GM04504 (cell line): ENCODE measurements around the gene TBC1D23.
"Not testable (repeated sequence)": the region's sequence is repeated elsewhere in the genome, so short reads cannot be mapped to it uniquely, and the experiment has no call there.

Experiments used
- DNase-seq: peaks from one replicate; pipeline ENCODE4 v3.0.0-alpha.2; 2012; ENCODE audit warnings: low read depth

The TBC1D23 gene

DNA sequence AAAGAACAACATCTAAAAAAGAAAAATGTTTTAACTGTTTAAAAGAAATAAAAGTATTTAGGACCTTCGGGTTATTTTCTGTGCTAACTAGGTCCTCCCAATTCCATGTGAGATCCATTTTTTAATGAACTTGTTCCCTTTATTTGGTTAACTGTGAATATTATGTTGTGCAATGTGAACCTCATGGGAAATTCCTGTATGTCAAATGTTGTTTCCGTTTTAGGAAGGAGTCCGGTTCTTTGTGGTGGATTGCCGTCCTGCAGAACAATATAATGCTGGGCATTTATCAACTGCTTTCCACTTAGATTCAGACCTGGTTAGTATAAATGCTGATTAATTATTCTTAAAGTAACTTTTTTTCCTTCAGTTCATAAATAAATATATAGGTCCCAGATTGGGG lies 38.2 kb downstream of the TBC1D23 start:
- DNase-seq = no peak

DNA sequence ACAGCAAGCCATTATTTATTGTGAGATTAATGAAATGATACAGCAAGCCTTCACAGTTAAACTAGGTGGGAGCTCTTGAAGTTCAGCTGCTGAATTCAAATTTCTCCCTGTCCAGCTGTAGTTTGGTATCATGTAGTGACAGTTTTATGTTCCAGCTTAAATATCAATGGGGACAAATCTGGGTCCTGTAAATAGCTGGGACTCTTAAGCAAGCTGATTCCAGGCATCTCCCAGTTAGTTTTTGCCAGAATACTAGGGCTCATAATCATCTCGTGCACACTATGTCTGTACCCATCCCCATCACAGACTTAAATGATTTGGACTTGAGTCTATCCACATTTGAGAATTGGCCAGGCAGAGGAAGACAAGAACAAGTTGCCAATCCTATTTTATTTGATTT lies 45.9 kb downstream of the TBC1D23 start:
- DNase-seq = no peak

DNA sequence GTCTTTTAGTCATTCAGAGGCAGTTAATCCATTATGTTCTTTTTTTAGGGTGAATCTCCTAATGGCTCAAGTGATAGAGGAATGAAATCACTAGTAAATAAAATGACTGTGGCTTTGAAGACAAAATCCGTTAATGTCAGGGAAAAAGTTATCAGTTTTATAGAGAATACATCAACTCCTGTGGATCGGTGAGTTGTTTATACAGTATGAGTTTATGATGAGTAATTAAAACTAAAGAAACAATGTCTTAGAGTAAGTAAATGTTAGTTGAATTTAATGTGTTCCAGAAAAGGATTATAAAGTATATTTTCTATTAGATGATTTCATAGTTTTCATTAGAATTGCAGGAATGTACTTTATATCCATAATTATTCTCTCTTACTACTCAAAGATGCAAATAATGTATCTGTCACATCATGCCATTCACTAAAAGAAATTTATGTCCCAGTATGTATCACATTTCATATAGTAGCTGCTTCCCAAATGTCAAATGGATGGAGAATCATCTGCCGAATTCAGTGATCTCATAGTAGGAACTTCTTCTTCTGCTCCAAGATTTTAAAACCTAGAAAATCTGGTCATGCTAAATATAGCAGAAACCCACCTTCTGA lies 49.7 kb downstream of the TBC1D23 start:
- DNase-seq = no peak

DNA sequence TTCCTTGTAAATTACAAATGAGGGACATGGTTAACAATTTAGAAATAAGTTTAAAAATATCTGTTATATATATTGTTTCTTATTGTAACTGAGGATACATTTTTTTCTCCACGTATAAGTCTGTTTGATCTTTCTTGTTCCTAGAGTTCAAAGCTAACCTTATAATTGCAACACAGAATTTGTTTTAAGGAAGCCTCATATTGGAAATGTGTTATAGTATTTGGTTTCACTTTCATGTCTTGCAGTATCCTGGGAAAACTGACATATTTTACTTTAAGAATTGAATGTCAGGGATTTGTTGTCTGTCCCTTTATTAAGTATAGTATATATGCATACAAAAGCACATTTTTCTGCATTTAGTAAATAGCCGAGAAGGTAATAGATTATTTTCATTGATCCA lies 50.2 kb downstream of the TBC1D23 start:
- no peak for DNase-seq

DNA sequence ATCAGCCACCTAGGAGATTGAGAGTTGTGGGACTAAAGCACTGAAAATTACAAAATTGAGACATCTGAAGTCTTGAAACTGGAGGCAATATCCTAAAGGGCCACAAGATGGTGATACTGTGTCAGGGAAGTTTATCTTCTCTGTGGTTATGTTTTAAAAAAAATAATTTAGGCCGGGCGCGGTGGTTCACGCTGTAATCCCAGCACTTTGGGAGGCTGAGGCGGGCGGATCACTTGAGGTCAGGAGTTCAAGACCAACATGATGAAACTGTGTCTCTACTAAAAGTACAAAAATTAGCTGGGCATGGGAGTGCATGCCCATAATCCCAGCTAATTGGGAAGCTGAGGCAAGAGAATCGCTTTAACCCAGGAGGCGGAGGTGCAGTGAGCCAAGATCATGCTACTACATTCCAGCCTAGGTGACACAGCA lies 55.9 kb downstream of the TBC1D23 start:
- DNase-seq = peak; percentile 28

DNA sequence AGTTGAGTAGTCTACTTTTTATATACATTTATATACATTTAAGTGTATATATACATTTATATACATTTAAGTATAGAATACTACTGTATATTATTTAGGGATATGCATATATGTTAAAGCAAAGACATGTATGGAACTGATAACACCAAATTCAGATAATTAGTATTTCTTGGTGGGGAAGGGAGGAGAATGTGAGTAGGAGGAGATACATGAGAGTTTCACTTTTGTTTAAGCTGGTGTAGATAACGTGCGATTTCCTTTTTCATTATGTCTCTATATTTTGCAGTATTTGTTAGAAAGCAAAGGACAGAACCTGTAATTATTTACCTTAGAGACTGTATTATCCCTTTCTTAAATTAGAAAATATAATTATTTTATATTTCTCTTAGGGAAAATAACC lies 57.1 kb downstream of the TBC1D23 start:
- no peak for DNase-seq

DNA sequence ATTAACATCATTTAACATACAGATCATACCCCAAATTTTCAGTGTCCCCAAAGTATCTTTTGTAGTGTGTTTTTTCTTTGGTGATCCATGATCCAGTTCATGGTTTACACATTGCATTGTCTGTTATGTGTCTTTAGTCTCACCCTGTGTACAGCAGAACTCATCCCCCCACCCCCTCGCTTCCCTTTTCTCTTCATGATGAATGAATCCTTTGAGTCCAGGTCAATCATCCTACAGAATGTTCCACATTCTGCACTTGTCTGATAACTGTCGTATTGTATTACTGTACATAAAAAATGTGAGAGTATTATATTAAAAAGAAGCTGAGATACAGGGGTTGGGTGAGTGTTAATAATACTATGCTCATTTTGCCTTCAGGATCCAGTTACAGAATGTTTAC lies 59.2 kb downstream of the TBC1D23 start:
- no peak for DNase-seq

DNA sequence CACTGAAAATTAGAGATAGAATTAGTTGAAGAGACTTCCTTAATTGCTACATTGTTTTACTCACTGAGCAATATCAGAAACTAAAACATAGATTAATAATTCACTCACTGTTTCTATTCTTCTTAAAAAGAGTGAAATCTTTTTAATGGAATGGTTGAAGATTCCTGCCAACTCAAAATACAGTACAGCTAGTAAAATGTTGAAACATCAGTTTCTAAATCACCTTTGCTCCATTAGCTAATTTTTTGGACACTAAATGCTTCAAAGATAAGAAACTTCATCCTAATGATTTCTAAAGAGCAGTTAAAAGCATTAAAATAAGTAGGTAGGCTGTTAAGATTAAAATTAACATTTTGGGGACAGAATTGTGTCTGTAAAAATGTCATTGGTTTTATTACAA lies 63.3 kb downstream of the TBC1D23 start:
- no peak for DNase-seq

DNA sequence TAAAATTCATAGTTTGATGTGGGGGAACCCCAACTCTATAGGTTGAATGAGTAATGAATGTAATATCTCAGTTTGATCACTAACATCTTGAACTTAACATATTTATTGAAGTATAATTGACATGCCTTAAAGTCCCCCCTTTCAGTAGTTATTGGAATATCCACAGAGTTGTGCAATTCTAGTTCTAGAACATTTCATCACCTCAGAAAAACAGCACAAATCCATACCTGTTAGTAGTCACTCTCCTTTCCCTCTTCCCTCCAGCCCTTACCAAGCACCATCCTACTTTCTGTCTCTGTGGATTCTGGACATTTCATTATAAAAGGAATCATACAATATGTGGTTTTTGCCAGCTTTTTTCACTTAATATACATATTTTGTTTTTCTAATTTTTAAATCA lies 65.0 kb downstream of the TBC1D23 start:
- no peak for DNase-seq

DNA sequence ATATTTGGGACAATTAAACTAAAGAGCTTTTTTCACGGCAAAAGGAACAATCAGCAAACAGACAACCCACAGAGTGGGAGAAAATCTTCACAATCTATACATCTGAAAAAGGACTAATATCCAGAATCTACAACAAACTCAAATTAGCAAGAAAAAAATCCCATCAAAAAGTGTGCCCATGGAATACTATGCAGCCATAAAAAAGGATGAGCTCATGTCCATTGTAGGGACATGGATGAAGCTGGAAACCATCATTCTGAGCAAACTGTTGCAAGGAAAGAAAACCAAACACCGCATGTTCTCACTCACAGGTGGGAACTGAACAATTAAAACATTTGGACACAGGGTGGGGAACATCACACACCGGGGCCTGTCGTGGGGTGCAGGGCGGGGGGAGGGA lies 66.6 kb downstream of the TBC1D23 start:
- not testable (repeated sequence) for DNase-seq

DNA sequence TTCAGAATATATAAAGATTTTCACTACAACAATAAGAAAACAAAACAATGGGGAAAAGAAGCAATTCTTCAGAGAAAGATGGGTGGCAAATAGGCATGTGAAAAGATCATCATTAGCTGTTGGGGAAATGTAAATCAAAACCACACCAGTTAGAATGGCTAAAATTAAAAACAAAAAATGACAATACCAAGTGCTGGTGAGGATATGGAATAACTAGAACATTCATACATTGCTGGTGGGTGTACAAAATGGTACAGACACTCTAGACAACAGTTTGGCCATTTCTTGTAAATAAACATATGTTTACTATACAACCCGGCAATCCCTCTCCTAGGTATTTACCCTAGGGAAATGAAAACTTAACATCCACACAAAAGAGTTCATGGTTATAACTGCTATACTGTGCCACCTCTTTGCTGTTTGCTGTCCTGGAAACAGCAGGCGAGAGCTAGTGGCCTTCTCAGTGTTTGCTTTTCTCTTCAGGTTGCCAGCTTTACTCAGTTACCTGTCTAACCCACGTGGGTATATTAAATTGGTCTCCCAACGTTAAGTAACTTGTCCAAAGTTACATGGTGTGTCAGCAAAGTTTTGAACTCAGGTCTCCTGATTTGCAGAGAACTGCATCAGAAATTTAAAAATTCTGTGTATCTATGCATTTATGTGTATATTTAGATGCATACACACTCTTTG lies 69.2 kb downstream of the TBC1D23 start:
- DNase-seq = no peak

DNA sequence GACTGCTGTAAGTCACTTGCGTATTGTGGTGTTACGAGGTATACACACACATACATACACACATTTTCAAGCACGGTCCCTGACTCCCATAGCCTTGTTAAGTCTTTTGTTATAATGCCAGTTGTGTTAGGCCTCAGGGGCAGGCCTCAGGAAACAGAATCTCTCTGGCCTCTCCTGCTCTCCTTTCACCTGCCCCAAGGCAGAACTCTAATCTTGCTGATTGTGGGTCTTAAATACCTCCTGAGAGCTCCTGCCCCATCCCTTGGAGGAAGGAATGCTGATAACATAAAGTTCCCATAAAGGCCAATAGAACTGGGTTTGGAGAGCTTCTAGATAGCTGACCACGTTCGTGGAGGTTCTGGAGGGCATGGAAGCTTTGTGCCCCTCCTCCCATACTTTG lies 69.9 kb downstream of the TBC1D23 start:
- DNase-seq = no peak

DNA sequence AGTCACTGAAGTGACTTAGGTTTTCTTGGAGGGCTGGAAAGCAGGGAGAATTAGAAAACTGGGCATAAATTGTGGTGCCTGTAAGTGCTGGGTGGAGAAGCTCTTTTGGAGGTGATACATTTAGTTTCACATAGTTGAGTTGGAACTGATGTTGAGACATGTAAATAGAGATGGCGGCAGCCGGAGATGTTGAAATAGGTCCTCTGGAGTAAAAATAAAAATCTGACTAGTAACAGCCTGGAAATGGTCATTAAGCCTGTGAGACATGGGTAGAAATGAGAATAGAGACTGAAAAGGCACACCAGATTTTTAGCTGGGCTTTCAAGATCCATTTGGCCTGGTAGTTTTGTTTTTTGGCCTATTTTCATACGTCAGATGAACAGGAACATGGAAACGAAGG lies 70.9 kb downstream of the TBC1D23 start:
- DNase-seq = no peak

DNA sequence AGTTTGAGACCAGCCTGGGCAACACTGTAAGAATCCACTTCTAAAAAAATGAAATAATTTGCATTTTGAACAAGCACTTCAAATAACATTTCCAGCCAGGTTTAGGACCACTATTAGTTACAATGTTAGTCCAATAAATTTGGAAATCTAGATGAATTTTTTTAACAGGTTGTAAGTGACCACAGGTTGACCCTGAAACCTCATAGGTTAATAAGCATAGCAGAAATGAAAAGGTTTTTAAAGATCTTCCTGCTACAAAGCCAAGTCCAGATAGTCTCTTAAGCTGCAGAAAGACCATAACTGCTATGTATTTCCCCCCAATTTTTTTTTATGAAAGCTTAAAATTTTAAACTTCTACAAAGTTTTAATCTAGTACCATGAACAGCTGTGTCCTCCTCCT lies 72.3 kb downstream of the TBC1D23 start:
- no peak for DNase-seq

DNA sequence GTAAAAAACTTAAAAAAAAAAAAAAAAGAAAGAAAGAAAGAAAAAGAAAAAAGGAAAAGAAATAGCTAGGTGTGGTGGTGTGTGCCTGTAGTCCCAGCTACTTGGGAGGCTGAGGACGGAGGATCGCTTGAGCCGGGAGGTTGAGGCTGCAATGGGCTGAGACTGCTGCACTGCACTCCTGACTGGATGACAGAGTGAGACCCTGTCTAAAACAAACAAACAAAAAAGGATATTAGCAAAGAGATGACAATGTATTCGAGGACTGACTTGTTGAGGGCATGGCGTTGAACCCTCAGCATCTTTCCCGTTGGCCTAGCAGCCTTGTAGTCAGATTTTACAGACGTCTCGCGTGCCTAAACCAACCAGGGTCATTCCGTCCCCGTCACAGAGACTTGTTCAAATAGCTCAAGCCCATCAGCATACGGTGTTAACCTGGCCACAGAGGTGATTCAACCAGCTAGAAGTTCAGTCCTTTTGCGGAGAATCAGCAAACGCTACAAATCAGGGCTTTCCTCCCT lies 73.2 kb downstream of the TBC1D23 start:
- DNase-seq = no peak

DNA sequence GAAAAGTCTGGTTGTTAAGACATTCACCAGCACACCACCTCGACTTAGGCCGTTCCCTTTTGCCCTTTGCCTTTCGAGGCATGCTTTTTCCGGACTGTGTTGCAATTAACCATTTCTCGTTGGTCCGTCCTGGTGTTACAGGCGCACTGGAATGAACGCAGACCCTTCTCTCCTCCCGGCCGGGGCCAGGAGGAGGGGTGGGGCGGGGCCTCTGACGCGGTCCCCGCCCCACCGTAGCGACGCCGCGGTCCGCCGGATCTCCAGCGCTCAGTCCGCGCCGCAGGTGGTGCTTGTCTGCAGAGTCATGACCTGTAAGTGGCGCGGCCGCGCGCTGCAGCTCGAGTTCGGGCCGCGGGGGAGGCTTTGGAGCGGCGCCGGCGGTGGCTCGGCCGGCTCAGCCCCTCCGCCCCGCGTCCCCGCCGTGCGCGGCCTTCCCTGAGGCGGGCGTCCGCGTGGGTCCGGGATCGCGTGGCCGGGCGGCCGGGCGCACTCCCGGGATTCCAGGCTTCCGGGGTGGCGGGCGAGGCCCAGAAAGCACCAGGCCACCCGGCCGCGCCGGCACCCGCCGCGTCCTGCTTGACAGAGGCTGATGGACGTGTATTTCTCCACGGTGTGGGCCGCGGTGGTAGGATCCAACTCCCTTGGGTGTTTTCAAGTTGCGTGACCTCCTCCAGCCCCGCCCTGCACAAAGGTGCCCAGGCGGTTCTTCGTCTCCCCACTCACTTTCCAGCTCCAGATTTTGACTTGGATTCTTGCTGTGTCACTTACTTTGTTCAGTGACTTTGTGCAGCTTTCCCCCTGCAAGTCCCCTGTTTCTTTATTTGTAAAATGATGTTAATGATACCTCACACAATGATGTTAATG lies 73.9 kb downstream of the TBC1D23 start, which contains the start of gene NIT2:
Gene NIT2 (plus strand): TSS at position 270 of the 864 bp plus-strand sequence. CDS start 35 bp downstream, at position 305.
- peak; percentile 40 for DNase-seq

DNA sequence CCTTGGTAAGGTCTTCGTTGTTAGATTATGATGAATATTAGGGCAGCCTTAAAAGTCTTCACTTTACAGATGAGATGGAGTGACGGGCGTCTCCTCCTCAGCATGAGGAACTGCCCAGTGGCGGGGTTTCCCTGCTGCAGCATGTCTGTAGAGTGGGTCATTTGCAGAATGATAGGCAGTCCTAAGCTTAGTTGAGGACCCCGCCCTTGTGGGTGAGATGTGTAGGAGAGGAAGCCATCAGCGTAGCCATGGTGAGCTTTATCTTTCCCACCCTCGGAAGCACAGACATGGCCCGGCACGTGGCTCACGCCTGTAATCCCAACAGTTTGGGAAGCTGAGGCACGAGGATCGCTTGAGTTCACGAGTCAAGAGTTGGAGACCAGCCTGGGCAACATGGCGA lies 74.6 kb downstream of the TBC1D23 start:
- DNase-seq = no peak

DNA sequence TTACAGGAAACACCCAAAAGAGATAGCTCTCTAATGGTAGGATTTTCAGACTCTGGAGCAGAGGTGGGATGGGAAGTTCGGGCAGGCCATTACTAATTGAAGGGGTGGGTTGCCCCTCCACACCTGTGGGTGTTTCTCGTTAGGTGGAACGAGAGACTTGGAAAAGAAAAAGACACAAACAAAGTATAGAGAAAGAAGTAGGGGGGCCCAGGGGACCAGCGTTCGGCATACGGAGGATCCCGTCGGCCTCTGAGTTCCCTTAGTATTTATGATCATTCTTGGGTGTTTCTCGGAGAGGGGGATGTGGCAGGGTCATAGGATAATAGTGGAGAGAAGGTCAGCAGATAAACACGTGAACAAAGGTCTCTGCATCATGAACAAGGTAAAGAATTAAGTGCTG lies 75.4 kb downstream of the TBC1D23 start:
- not testable (repeated sequence) for DNase-seq

DNA sequence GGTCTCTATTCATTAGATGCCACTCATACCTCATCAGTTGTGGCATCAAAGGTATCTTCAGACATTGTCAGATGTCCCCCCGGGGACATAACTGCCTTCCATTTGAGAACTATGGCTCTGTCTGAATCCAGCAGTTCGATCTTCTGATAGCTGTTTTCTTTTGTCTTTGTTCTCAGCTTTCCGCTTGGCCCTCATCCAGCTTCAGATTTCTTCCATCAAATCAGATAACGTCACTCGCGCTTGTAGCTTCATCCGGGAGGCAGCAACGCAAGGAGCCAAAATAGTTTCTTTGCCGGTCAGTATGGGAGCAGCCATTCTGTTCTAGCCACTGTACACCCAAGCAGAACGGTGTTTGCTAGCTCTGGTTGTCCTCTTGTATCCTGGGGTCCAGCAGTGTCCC lies 78.1 kb downstream of the TBC1D23 start:
- DNase-seq = no peak

DNA sequence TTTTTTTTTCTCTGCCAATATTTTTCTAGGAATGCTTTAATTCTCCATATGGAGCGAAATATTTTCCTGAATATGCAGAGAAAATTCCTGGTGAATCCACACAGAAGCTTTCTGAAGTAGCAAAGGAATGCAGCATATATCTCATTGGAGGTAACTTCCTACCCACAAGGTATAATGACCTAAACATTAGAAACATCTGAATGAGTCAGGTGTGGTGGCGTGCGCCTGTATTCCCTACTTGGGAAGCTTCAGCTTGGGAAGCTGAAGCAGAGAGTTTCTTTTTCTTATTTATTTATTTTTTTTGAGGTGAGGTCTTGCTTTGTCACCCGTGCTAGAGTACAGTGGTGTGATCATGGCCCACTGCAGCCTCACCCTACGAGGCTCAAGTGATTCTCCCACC lies 79.0 kb downstream of the TBC1D23 start:
- DNase-seq = no peak

DNA sequence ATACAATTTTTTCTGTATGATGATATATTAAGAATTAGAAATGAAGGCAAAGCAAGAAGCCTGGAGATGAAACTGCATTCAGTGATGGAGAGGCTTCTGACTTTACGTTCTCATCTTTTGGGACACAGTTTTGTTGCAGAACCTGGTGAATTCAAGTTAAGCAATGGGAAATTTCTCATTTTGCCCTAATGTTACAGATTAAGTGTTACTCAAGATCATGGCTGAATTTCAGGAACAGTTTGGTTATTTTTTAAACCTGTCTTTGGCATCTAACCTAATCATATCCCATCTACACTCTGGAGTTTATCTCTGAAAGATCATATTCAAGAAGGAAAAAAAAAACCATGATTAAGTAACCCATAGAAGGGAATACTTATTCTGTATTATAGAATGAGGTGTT lies 79.7 kb downstream of the TBC1D23 start:
- no peak for DNase-seq

DNA sequence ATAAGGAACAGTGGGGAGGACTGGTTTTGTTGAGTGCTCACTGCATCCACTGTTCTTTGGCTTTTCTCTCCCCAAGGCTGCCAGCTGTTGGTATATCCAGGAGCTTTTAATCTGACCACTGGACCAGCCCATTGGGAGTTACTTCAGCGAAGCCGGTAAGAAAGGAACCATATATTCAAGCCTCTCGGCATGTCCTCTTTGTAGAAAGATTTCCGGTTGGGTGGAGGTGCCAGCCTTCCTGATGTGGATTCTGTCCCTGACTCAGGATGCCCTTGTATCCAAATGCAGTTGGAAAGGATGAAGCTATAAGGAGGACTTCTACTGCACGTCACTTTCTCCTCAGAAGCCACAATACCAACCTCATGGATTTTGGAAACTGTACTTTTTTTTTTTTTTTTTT lies 87.9 kb downstream of the TBC1D23 start:
- DNase-seq = no peak

DNA sequence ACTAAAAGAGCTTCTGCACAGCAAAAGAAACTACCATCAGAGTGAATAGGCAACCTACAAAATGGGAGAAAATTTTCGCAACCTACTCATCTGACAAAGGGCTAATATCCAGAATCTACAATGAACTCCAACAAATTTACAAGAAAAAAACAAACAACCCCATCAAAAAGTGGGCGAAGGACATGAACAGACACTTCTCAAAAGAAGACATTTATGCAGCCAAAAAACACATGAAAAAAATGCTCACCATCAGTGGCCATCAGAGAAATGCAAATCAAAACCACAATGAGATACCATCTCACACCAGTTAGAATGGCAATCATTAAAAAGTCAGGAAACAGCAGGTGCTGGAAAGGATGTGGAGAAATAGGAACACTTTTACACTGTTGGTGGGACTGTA lies 91.0 kb downstream of the TBC1D23 start:
- not testable (repeated sequence) for DNase-seq
